NT2/D1 (cell line): Measurements from ENCODE around the gene GK.

ENCODE experiments used
- YY1 ChIP-seq: IDR thresholded peaks from 2 replicates; pipeline ENCODE4 v1.6.1; 2011; ENCODE audit not compliant: insufficient read length, insufficient read depth
- ZNF274 ChIP-seq: IDR thresholded peaks from 2 replicates; pipeline ENCODE4 v1.6.1; 2011; ENCODE audit warnings: mild to moderate bottlenecking, low read depth, low read length

GRCh38 chrX:30673884-30674598 is 20.8 kb downstream of the GK start:
- TF ChIP-seq ZNF274 (no peak), YY1 (no peak)
